MM.1S (cell line): Measurements from ENCODE around the gene CD46.

Experiments
- DNase-seq: peaks from one replicate; pipeline ENCODE4 v3.0.0-alpha.2; 2015
- H2AFZ ChIP-seq: fragments of 300-600 bp; sonication (generic); 2 replicates; pipeline ENCODE4 v1.6.0; 2016; ENCODE audit warnings: antibody characterized with exemption, low read length
- H3F3A ChIP-seq: fragments of 300-600 bp; sonication (generic); 2 replicates; pipeline ENCODE4 v1.6.1; 2016; ENCODE audit warnings: mild to moderate bottlenecking, antibody characterized with exemption, low read length, moderate library complexity, mixed read lengths; ENCODE audit not compliant: insufficient read depth
- H3K27ac ChIP-seq: fragments of 300-600 bp; sonication (generic); 2 replicates; pipeline ENCODE4 v1.5.1; 2016; ENCODE audit warnings: mild to moderate bottlenecking, low read length
- H3K27me3 ChIP-seq: fragments of 300-600 bp; sonication (generic); replicated peaks from 2 replicates; pipeline ENCODE4 v1.6.0; 2016; ENCODE audit warnings: low read length; ENCODE audit not compliant: insufficient read depth
- H3K36me3 ChIP-seq: fragments of 300-600 bp; sonication (generic); replicated peaks from 2 replicates; pipeline ENCODE4 v1.6.1; 2016; ENCODE audit warnings: mild to moderate bottlenecking, low read length, mixed read lengths; ENCODE audit not compliant: insufficient read depth
- H3K4me1 ChIP-seq: fragments of 300-600 bp; sonication (generic); 2 replicates; pipeline ENCODE4 v1.6.1; 2016; ENCODE audit warnings: low read length, mixed read lengths
- H3K4me2 ChIP-seq: fragments of 300-600 bp; sonication (generic); 2 replicates; pipeline ENCODE4 v1.6.0; 2016; ENCODE audit warnings: low read depth, low read length
- H3K4me3 ChIP-seq: fragments of 300-600 bp; sonication (generic); 2 replicates; pipeline ENCODE4 v1.5.1; 2016; ENCODE audit warnings: low read length, mixed read lengths
- H3K79me2 ChIP-seq: fragments of 300-600 bp; sonication (generic); 2 replicates; pipeline ENCODE4 v1.6.1; 2016; ENCODE audit warnings: mixed run types, low read length, mixed read lengths
- H3K9ac ChIP-seq: fragments of 300-600 bp; sonication (generic); 2 replicates; pipeline ENCODE4 v1.6.1; 2016; ENCODE audit warnings: low read length, mixed read lengths
- H3K9me2 ChIP-seq: fragments of 300-600 bp; sonication (generic); replicated peaks from 2 replicates; pipeline ENCODE4 v1.6.1; 2016; ENCODE audit warnings: mild to moderate bottlenecking, low read length, mixed read lengths; ENCODE audit not compliant: insufficient read depth
- H3K9me3 ChIP-seq: fragments of 300-600 bp; sonication (generic); replicated peaks from 2 replicates; pipeline ENCODE4 v1.6.1; 2016; ENCODE audit warnings: mild to moderate bottlenecking, low read length, mixed read lengths; ENCODE audit not compliant: insufficient read depth
- H4K20me1 ChIP-seq: fragments of 300-600 bp; sonication (generic); 2 replicates; pipeline ENCODE4 v1.6.1; 2016; ENCODE audit warnings: mild to moderate bottlenecking, low read length, moderate library complexity, mixed read lengths; ENCODE audit not compliant: insufficient read depth
- EZH2 ChIP-seq: fragments of 300-600 bp; sonication (generic); optimal IDR thresholded peaks from 2 replicates; pipeline ENCODE3; 2017; ENCODE audit warnings: low read depth, mild to moderate bottlenecking, antibody characterized with exemption, low read length, mixed read lengths
- EZH2phosphoT487 ChIP-seq: fragments of 300-600 bp; sonication (generic); IDR thresholded peaks from 2 replicates; pipeline ENCODE4 v1.6.1; 2018; ENCODE audit warnings: antibody characterized with exemption, low read length
- TF ChIP-seq, protein P1 (sequence below): fragments of 300-600 bp; sonication (generic); IDR thresholded peaks from 2 replicates; pipeline ENCODE4 v1.5.1; 2016; ENCODE audit warnings: antibody characterized with exemption, low read length, mixed read lengths

The CD46 gene

GRCh38 chr1:207754011-207754410 is 2.2 kb downstream of the CD46 start:
- peaks cover 31% of the 10 kb centered on the region for H3K4me1 ChIP-seq
- H3K9me3 ChIP-seq: no peaks in the 10 kb centered on the region
- no peak overlapping the region; the same call in 1 of the 2 replicates for H3K9ac ChIP-seq
- peaks cover 15% of the 10 kb centered on the region for H3K36me3 ChIP-seq
- DNase-seq: no peak
- peak overlapping the region; percentile 82 for H3K4me2 ChIP-seq
- no peak for TF ChIP-seq EZH2
- TF ChIP-seq, protein P1, sequence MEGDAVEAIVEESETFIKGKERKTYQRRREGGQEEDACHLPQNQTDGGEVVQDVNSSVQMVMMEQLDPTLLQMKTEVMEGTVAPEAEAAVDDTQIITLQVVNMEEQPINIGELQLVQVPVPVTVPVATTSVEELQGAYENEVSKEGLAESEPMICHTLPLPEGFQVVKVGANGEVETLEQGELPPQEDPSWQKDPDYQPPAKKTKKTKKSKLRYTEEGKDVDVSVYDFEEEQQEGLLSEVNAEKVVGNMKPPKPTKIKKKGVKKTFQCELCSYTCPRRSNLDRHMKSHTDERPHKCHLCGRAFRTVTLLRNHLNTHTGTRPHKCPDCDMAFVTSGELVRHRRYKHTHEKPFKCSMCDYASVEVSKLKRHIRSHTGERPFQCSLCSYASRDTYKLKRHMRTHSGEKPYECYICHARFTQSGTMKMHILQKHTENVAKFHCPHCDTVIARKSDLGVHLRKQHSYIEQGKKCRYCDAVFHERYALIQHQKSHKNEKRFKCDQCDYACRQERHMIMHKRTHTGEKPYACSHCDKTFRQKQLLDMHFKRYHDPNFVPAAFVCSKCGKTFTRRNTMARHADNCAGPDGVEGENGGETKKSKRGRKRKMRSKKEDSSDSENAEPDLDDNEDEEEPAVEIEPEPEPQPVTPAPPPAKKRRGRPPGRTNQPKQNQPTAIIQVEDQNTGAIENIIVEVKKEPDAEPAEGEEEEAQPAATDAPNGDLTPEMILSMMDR: no peak
- TF ChIP-seq EZH2phosphoT487: no peak
- no peak overlapping the region for H3K27ac ChIP-seq
- no peaks in the 10 kb centered on the region for H3K27me3 ChIP-seq
- no peaks in the 10 kb centered on the region for H3K9me2 ChIP-seq
- peaks cover 25% of the 10 kb centered on the region for H4K20me1 ChIP-seq
- H2AFZ ChIP-seq: no peak overlapping the region
- peaks cover 28% of the 10 kb centered on the region for H3F3A ChIP-seq
- H3K4me3 ChIP-seq: peak overlapping the region; percentile 85
- H3K79me2 ChIP-seq: peaks cover 75% of the 10 kb centered on the region

GRCh38 chr1:207754974-207755700 is 3.3 kb downstream of the CD46 start:
- Histone ChIP-seq H3K9me3 (no peaks in the 10 kb centered on the region), H3K27ac (no peak overlapping the region), H3K79me2 (peaks cover 82% of the 10 kb centered on the region), H3F3A (peaks cover 17% of the 10 kb centered on the region), H3K4me1 (peaks cover 20% of the 10 kb centered on the region), H3K9ac (no peak overlapping the region), H3K4me2 (no peak overlapping the region), H3K4me3 (no peak overlapping the region), H3K9me2 (no peaks in the 10 kb centered on the region), H3K36me3 (peaks cover 24% of the 10 kb centered on the region), H2AFZ (no peak overlapping the region), H3K27me3 (no peaks in the 10 kb centered on the region), H4K20me1 (peaks cover 25% of the 10 kb centered on the region)
- TF ChIP-seq, protein P1: no peak
- TF ChIP-seq EZH2 (no peak), EZH2phosphoT487 (no peak)
- no peak for DNase-seq

GRCh38 chr1:207755846-207756693 is 4.2 kb downstream of the CD46 start:
- Histone ChIP-seq H2AFZ (no peak overlapping the region), H3F3A (peaks cover 14% of the 10 kb centered on the region; the same call in 1 of the 2 replicates), H3K9ac (no peak overlapping the region), H3K36me3 (peaks cover 28% of the 10 kb centered on the region), H3K4me3 (no peak overlapping the region), H3K79me2 (peaks cover 78% of the 10 kb centered on the region), H3K27ac (no peak overlapping the region), H3K4me2 (no peak overlapping the region), H4K20me1 (peaks cover 25% of the 10 kb centered on the region), H3K9me3 (no peaks in the 10 kb centered on the region), H3K4me1 (peaks cover 11% of the 10 kb centered on the region), H3K27me3 (no peaks in the 10 kb centered on the region), H3K9me2 (no peaks in the 10 kb centered on the region)
- TF ChIP-seq EZH2: no peak
- no peak for TF ChIP-seq EZH2phosphoT487
- TF ChIP-seq, protein P1: no peak
- no peak for DNase-seq
